Measurements from ENCODE around the gene DCAF11.

Gene DCAF11

DNA sequence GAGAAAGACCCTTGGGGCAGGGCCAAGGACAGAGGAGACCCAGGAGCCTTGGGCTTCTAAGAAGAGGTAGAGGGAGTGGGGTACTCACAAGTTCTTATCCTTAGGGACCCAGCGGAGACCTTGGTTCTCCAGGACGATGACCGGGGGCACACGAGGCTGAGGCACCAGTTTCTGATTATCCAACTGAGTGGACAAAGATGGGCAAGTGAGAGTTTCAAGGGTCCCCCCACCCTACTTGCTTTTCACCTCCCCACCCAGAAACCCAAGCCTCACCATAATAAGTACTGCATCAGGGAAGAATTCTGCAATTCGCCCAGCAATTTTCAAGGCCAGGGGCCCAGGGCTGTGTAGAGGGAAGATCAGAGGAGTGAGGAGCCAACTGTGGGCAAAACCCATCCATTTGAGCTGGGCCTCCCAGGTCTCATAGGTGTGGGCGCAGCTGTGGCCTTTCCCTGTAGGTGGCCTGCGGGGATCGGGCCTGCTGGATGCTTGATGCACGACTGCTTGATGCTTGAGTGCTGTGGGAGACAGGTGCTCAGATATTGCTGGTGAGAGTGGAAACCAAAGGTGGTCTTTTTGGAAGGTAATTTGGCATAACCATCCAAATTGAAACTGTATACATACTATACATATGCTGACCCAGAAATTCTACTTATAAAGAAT, 24.8 kb downstream of the DCAF11 start:
- H3K9me3 ChIP-seq (ENCODE audit: control insufficient read depth, low read length): no peaks in the 10 kb centered on the region
- H3K4me1 ChIP-seq (ENCODE audit: control insufficient read depth, insufficient read depth, low read depth, low read length): peaks cover 23% of the 10 kb centered on the region
- H3K4me3 ChIP-seq (ENCODE audit: insufficient read depth in 1 of 2, low read depth in 1 of 2, low read length in 2 of 2): peak overlapping the region in 1 of 2 experiments; percentile 94
- H3K14ac ChIP-seq (ENCODE audit: low read length in 2 of 2): no peak overlapping the region
- peak overlapping the region in 1 of 2 experiments; percentile 40 for H2BK12ac ChIP-seq (ENCODE audit: low read length in 2 of 2)
- H4K91ac ChIP-seq (ENCODE audit: low read length): no peak overlapping the region
- no peak overlapping the region for H2BK5ac ChIP-seq (ENCODE audit: low read depth, low read length, poor library complexity, severe bottlenecking)
- H3K4me2 ChIP-seq (ENCODE audit: low read length, poor library complexity, severe bottlenecking): peak overlapping the region; percentile 21
- H3K4ac ChIP-seq (ENCODE audit: low read depth in 1 of 2, low read length in 2 of 2): no peak overlapping the region
- H2BK15ac ChIP-seq (ENCODE audit: low read depth, poor library complexity, severe bottlenecking): no peak overlapping the region
- no peak overlapping the region for H3K27ac ChIP-seq (ENCODE audit: low read length, poor library complexity, severe bottlenecking)
- peak overlapping the region; percentile 32 for H3K9ac ChIP-seq (ENCODE audit: low read length)
- peaks cover 30 to 45% of the 10 kb centered on the region in 2 experiments for H3K36me3 ChIP-seq (ENCODE audit: control insufficient read depth in 1 of 2, insufficient read depth in 2 of 2, low read depth in 1 of 2, low read length in 2 of 2)
- no peak overlapping the region for H3K18ac ChIP-seq (ENCODE audit: low read depth in 1 of 2, low read length in 2 of 2)
- H3K79me1 ChIP-seq (replicated peaks; ENCODE audit: low read length, poor library complexity, severe bottlenecking): peaks cover 39% of the 10 kb centered on the region
- peak overlapping the region; percentile 22 for H2AK5ac ChIP-seq (ENCODE audit: low read length, severe bottlenecking)
- H4K8ac ChIP-seq (ENCODE audit: low read length): no peak overlapping the region
- H2BK120ac ChIP-seq (ENCODE audit: low read depth, low read length): no peak overlapping the region
- WGBS: 99% methylated on average over 6 of the region's 9 CpGs
- H2AFZ ChIP-seq (ENCODE audit: low read depth, low read length): no peak overlapping the region
- peak overlapping the region in 1 of 2 experiments; percentile 80 for H3K23ac ChIP-seq (ENCODE audit: low read length in 2 of 2)
- DNase-seq: no peak
- H3K27me3 ChIP-seq (ENCODE audit: control insufficient read depth in 1 of 2, insufficient read depth in 1 of 2, low read length in 2 of 2): no peaks in the 10 kb centered on the region

GRCh38 chr14:24141097-24141880, 26.7 kb downstream of the DCAF11 start, which contains the start of gene EMC9:
Gene EMC9, minus strand, starts transcription at chr14:24141591. Its CDS starts 287 bp downstream, at chr14:24141304.
- Histone ChIP-seq H3K4me3 (ENCODE audit: insufficient read depth in 1 of 2, low read depth in 1 of 2, low read length in 2 of 2) (peak within 1 kb of the TSS; percentile 68 to 94), H3K4me2 (ENCODE audit: low read length, poor library complexity, severe bottlenecking) (peak within 1 kb of the TSS; percentile 80), H3K9ac (ENCODE audit: low read length) (peak within 1 kb of the TSS; percentile 92), H3K18ac (ENCODE audit: low read depth in 1 of 2, low read length in 2 of 2) (peak within 1 kb of the TSS; percentile 24 to 96), H3K36me3 (ENCODE audit: control insufficient read depth in 1 of 2, insufficient read depth in 2 of 2, low read depth in 1 of 2, low read length in 2 of 2) (peaks cover 32 to 52% of the 10 kb centered on the region in 2 experiments), H3K4me1 (ENCODE audit: control insufficient read depth, insufficient read depth, low read depth, low read length) (peaks cover 23% of the 10 kb centered on the region), H2AFZ (ENCODE audit: low read depth, low read length) (peak within 1 kb of the TSS; percentile 76), H2BK15ac (ENCODE audit: low read depth, poor library complexity, severe bottlenecking) (no peak within 1 kb of the TSS), H3K9me3 (ENCODE audit: control insufficient read depth, low read length) (no peaks in the 10 kb centered on the region), H2BK5ac (ENCODE audit: low read depth, low read length, poor library complexity, severe bottlenecking) (peak within 1 kb of the TSS; percentile 57), H2BK120ac (ENCODE audit: low read depth, low read length) (no peak within 1 kb of the TSS), H3K79me1 (replicated peaks; ENCODE audit: low read length, poor library complexity, severe bottlenecking) (peaks cover 40% of the 10 kb centered on the region), H4K91ac (ENCODE audit: low read length) (peak within 1 kb of the TSS; percentile 40), H3K4ac (ENCODE audit: low read depth in 1 of 2, low read length in 2 of 2) (peak within 1 kb of the TSS in 1 of 2 experiments; percentile 80), H3K14ac (ENCODE audit: low read length in 2 of 2) (peak within 1 kb of the TSS in 1 of 2 experiments; percentile 98), H3K23ac (ENCODE audit: low read length in 2 of 2) (no peak within 1 kb of the TSS), H3K27ac (ENCODE audit: low read length, poor library complexity, severe bottlenecking) (peak within 1 kb of the TSS; percentile 95), H3K27me3 (ENCODE audit: control insufficient read depth in 1 of 2, insufficient read depth in 1 of 2, low read length in 2 of 2) (no peaks in the 10 kb centered on the region), H4K8ac (ENCODE audit: low read length) (peak within 1 kb of the TSS; percentile 92), H2BK12ac (ENCODE audit: low read length in 2 of 2) (peak within 1 kb of the TSS; percentile 35 to 68), H2AK5ac (ENCODE audit: low read length, severe bottlenecking) (no peak within 1 kb of the TSS)
- under 1% methylated on average over 64 of the region's 65 CpGs for WGBS
- DNase-seq: peak; percentile 99

GRCh38 chr14:24143511-24143910, 28.9 kb downstream of the DCAF11 start:
- Histone ChIP-seq H3K4ac (ENCODE audit: low read depth in 1 of 2, low read length in 2 of 2) (no peak overlapping the region), H3K27me3 (ENCODE audit: control insufficient read depth in 1 of 2, insufficient read depth in 1 of 2, low read length in 2 of 2) (no peaks in the 10 kb centered on the region), H4K8ac (ENCODE audit: low read length) (no peak overlapping the region), H2BK15ac (ENCODE audit: low read depth, poor library complexity, severe bottlenecking) (no peak overlapping the region), H2BK12ac (ENCODE audit: low read length in 2 of 2) (no peak overlapping the region), H3K9ac (ENCODE audit: low read length) (peak overlapping the region; percentile 12), H2AFZ (ENCODE audit: low read depth, low read length) (no peak overlapping the region), H3K9me3 (ENCODE audit: control insufficient read depth, low read length) (no peaks in the 10 kb centered on the region), H3K18ac (ENCODE audit: low read depth in 1 of 2, low read length in 2 of 2) (no peak overlapping the region), H3K4me2 (ENCODE audit: low read length, poor library complexity, severe bottlenecking) (no peak overlapping the region), H4K91ac (ENCODE audit: low read length) (no peak overlapping the region), H3K4me1 (ENCODE audit: control insufficient read depth, insufficient read depth, low read depth, low read length) (peaks cover 21% of the 10 kb centered on the region), H3K36me3 (ENCODE audit: control insufficient read depth in 1 of 2, insufficient read depth in 2 of 2, low read depth in 1 of 2, low read length in 2 of 2) (peaks cover 21 to 38% of the 10 kb centered on the region in 2 experiments), H3K14ac (ENCODE audit: low read length in 2 of 2) (no peak overlapping the region), H3K27ac (ENCODE audit: low read length, poor library complexity, severe bottlenecking) (no peak overlapping the region), H3K23ac (ENCODE audit: low read length in 2 of 2) (no peak overlapping the region), H2BK5ac (ENCODE audit: low read depth, low read length, poor library complexity, severe bottlenecking) (no peak overlapping the region), H3K4me3 (ENCODE audit: insufficient read depth in 1 of 2, low read depth in 1 of 2, low read length in 2 of 2) (peak overlapping the region in 1 of 2 experiments; percentile 6), H2BK120ac (ENCODE audit: low read depth, low read length) (no peak overlapping the region), H2AK5ac (ENCODE audit: low read length, severe bottlenecking) (no peak overlapping the region), H3K79me1 (replicated peaks; ENCODE audit: low read length, poor library complexity, severe bottlenecking) (peaks cover 25% of the 10 kb centered on the region)
- peak; percentile 38 for DNase-seq
- 38% methylated on average over 2 of the region's 2 CpGs for WGBS

DNA sequence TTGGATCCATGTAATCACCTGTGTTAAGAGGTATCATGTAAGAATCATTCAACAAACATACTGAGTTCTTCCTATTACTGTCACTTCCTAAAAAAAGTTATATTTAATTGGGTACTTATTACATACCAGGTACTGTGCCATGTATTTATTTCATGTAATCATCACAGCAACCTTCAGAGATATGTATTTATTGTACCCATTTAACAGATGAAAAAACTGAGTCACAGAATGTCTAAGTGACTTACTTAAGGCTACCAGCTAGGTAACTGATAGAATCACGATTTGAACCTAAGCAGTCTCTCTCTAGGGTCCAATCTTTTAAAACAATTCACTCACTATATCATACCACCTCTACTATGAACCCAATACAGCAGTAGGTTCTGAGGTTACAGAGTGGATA, 29.9 kb downstream of the DCAF11 start:
- no peak overlapping the region for H3K23ac ChIP-seq (ENCODE audit: low read length in 2 of 2)
- H2BK5ac ChIP-seq (ENCODE audit: low read depth, low read length, poor library complexity, severe bottlenecking): no peak overlapping the region
- H4K91ac ChIP-seq (ENCODE audit: low read length): no peak overlapping the region
- H2BK15ac ChIP-seq (ENCODE audit: low read depth, poor library complexity, severe bottlenecking): no peak overlapping the region
- no peak overlapping the region for H2AK5ac ChIP-seq (ENCODE audit: low read length, severe bottlenecking)
- H3K27ac ChIP-seq (ENCODE audit: low read length, poor library complexity, severe bottlenecking): no peak overlapping the region
- H3K79me1 ChIP-seq (replicated peaks; ENCODE audit: low read length, poor library complexity, severe bottlenecking): peaks cover 19% of the 10 kb centered on the region
- no peaks in the 10 kb centered on the region for H3K27me3 ChIP-seq (ENCODE audit: control insufficient read depth in 1 of 2, insufficient read depth in 1 of 2, low read length in 2 of 2)
- H2AFZ ChIP-seq (ENCODE audit: low read depth, low read length): no peak overlapping the region
- no peak overlapping the region for H3K14ac ChIP-seq (ENCODE audit: low read length in 2 of 2)
- H3K4me2 ChIP-seq (ENCODE audit: low read length, poor library complexity, severe bottlenecking): no peak overlapping the region
- no peak overlapping the region for H3K4me3 ChIP-seq (ENCODE audit: insufficient read depth in 1 of 2, low read depth in 1 of 2, low read length in 2 of 2)
- H3K9me3 ChIP-seq (ENCODE audit: control insufficient read depth, low read length): no peaks in the 10 kb centered on the region
- H2BK12ac ChIP-seq (ENCODE audit: low read length in 2 of 2): no peak overlapping the region
- H2BK120ac ChIP-seq (ENCODE audit: low read depth, low read length): no peak overlapping the region
- WGBS: 100% methylated on average over 1 of the region's 1 CpG
- peaks cover 20% of the 10 kb centered on the region for H3K4me1 ChIP-seq (ENCODE audit: control insufficient read depth, insufficient read depth, low read depth, low read length)
- peaks cover 15 to 34% of the 10 kb centered on the region in 2 experiments for H3K36me3 ChIP-seq (ENCODE audit: control insufficient read depth in 1 of 2, insufficient read depth in 2 of 2, low read depth in 1 of 2, low read length in 2 of 2)
- no peak overlapping the region for H3K18ac ChIP-seq (ENCODE audit: low read depth in 1 of 2, low read length in 2 of 2)
- H4K8ac ChIP-seq (ENCODE audit: low read length): no peak overlapping the region
- no peak overlapping the region for H3K4ac ChIP-seq (ENCODE audit: low read depth in 1 of 2, low read length in 2 of 2)
- no peak overlapping the region for H3K9ac ChIP-seq (ENCODE audit: low read length)
- no peak for DNase-seq

Data from mesenchymal stem cell (in vitro differentiated cells and primary cell).